GM21360 (cell line): ENCODE data around the gene PEF1.

Experiments
- ATAC-seq: cut with Tn5 transposase; IDR thresholded peaks from one replicate; pipeline ENCODE4 v1.9.1; 2021; ENCODE audit warnings: mild to moderate bottlenecking, moderate library complexity; ENCODE audit not compliant: unreplicated experiment

The PEF1 gene

DNA sequence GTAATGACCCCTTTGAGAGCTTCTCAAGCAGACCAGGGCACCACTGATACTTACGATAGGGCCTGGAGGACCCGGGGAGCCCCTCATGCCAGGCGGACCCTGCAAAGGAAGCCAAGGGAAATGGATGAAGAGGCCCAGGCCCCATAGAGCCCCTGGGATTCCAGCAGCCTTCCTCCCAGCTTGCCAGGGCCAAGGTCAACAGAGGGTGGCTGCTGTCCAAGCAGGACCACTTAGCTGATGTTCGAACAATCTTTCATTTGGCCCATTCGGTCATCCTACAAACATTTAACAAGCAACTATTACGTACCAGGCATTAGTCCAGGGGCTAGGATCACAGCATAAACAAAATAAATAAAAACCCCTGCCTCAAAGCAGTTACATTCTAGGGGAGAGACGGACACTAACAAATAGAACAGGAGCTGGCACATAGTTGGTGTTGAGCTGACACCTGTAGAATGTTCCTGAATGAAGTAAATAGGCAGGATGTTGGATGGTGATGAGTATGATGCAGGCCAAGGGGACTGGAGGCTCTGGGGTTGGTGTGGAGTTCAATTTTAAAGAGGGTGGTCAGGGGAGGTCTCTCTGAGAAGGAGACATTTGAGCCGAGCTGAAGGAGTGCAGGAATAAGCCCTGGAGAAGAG, 27.0 kb upstream of the PEF1 start:
- ATAC-seq: no peak

DNA sequence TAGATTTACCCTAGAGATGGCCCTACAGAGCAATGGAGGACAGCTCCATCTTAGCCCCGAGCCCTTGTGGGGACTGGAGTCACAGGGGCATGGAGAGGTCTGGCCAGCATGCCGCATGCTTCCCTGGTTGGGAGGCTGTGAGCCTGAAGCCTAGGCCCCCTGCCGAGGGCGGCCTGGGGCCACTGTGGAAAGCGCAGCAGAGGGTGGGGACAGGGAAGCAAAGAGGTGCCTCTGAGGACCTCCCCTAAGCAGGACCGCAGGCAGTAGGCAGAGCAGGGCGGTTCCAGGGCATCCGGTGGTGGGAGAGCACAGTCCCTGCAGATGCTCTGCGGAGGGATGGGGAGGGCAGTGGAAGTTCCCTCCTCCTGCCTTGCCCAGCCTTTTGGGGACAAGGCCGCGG, 26.5 kb upstream of the PEF1 start:
- ATAC-seq: no peak

DNA sequence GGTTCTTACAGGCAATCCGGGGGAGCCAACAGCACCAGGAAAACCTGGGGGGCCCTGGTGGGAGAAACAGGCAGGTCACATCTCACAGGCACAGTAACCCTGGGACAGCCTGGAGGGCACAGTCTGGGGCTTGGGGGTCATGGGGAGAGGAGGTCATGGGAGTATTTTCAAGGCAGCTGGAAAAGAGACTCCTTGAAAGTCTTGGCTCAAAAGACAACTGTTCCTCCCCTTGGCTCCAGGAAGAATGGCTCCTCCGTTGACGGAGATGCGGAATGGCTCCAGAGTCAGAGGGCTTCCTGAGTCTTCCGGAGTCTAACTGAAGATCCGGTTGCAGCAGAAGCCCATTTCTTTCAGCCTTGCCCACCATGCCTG, 25.9 kb upstream of the PEF1 start:
- no peak for ATAC-seq

DNA sequence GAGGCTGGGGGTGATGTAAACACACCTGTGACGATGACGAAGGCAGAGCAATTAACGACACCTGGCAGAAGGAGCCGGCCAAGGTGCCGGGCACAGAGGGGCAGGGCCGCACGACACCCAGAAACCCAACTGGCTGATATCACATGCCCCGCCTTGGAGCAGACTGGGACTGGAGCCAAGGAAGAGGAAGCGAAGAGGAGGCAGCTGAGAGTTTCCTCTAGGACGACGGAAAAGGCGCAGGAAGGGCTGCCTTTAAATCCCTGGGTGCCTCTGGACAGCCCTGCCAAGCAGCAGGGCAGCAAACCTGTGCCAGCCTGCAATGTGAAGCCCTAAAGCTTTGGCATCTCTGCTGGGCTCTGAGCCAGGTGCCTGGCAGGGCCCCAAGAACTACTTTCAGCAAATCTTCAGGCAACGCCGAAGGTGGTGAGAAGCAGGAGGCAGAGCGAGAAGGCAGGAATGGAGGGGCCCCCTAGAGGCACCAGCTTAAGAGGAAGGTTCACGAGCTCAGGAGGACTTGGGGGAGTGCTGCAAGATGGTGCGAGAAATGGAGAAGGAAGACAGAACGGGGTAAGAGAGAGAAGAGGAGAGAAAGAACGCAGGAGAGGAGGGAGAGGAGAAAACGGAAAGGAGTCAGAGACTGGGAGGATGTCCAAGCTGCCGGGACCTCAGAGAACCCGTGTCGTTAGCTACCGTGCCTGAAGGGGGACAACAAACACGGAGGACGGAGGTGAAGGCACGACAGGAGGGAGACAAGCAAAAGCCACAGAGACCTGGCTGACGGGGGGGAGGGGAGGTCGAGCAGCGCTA, 25.3 kb upstream of the PEF1 start:
- no peak for ATAC-seq

DNA sequence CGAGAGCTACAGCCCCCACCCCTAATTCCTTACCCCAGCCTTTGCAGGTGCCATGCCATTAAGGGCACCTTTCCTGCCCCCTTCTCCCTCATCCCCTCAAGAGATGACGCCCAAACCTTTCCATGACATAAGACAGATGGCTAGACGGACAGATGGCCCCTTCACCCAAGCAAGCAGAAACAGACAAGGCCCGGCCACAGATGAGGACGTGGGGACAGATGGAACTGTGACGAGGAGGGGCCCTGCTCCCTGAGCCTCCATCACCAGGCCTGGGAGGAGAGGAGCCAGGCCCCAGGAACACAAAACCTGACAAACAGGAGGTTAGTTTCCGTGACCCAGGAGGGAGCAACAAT, 24.7 kb upstream of the PEF1 start:
- ATAC-seq: no peak

DNA sequence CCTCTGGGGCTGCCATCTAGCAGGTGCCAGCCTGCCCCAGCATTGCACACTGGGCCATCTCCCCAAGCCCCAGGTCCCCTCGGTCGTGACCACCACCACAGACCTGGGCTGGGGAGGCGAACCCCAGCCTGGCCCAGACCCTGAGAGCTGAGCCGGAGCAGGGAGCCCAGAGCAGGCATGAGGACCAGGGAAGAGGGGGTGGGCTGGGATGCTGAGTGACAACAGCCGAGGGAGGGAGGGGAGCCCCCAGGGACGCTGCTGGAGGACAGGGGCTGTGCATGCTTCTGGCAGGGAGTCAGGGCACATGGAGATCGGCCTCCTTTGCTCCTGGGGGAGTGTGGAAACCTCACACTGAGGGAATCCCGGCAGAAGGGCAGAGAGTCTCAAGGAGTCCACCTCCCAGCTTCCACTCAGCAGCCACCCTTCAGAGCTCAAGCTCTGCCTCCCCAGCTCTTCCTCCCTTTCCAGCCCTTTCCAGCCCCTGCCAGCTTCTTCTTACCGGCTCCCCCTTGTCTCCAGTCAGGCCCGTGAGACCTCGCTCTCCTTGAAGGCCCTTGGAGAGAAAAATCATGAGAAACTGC, 23.7 kb upstream of the PEF1 start:
- no peak for ATAC-seq

DNA sequence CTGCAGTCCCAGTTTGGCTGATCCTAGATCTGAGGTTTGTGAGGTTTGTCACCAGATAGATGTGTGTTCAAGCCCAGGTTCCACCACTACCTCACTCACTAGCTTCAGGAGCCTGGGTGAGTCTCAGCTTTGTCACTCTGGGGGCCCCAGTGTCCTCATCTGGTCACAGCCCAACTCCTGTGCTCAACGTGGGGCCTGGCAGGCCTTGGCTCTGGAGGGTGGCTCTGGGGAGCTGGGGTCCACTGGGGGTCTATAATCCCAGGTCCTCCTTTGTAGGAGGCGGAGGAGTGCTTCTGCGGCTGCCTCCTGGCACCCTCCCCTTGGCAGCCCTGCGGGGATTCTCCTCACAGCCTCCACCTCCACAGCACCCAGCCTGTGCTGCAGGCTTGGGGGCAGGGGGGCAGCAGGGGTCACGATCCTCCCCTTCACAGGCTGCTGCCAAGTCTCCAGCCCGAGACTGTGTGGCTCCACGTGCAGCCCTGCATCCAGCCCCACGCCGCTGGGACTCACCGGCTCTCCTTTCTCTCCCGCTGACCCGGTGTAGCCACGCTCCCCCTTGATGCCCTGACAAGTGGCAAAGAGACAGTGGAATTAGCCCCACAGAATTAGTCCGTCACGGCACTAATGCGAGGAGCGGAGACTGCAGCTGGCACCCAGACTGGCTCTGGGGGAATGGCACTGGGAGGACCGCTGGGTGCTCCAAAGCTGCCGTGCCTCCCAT, 22.5 kb upstream of the PEF1 start:
- no peak for ATAC-seq

DNA sequence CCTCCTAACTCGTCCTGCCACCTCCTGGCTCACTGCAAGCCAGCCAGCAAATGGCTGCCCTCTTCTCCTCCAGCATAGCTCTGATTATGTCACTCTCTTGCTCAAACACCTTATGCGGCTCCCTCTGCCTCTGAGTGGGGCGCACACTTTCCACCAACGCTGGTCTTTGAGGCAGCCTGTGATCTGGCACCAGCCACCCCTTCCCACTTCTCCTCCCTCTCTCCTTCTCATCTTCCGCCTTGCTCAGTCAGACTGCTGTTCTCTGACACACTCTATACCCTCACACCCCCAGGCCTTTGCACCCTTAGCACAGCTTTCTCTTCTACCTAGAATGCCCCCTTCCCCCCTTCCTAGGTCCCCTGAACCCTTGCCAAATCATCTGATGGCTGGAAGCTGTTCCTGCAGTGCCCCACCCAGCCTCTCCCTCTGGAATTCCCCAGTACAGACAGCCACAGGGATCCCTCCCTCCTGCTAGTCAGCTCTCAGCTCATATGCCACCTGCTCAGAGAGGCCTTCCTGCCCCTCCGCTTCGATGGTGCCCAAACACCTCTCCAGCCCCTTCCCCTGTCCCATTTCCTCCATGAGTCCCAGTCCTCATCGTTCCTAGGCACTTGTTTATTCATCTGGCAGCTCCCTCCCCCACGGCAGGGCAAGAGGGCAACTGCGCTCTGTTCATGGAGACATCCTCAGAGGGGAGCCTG, 21.7 kb upstream of the PEF1 start:
- ATAC-seq: no peak

DNA sequence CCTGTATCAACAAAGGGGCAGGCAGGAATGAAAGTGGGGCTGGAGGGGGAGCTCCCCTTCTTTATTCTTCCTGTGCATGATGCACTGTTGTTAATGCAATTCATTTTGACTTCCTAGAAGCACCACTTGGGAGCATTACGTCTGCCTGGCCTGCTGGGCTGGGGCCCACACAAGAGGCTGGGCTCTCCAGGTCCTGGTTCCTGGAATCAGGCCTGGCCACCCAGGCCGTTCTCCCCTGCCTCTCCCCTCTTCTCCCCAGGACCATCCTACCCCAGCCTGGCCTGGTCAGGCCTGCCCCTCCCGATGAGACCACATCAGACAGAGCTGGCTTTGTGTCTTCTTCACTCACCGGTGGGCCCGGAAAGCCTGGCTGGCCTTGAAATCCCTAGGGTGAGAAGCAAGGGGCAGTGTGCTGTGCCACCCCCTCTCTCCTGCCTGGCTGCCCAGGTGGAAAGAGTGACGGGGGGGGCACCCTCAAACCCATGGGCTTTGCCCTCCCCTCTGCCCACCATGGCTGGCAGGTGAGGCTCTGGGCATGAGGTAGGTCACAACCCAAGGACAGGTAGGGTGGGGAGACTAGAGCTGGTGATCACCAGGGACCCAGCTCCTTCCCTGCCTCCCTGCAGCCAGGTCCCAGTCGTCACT, 20.7 kb upstream of the PEF1 start:
- ATAC-seq: no peak

DNA sequence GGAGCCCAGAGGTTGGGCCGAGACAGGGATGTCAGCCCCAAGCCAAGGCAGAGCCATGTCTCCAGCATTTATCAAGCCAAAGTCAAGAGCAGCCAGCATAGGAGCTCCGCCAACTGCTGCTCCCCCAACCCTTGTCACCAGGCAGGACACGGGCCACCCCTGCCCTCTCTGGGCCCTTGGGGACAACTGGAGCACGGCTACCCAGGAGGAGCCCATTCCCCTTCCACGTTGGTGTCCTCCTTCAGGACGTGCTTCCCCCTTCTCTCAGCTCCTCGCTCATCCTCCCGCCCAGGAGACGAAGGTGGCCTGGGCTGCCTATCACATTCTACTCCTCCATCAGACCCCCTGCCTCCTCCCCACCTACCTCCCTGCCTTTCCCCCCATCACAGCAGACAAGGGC, 19.9 kb upstream of the PEF1 start:
- ATAC-seq: no peak

DNA sequence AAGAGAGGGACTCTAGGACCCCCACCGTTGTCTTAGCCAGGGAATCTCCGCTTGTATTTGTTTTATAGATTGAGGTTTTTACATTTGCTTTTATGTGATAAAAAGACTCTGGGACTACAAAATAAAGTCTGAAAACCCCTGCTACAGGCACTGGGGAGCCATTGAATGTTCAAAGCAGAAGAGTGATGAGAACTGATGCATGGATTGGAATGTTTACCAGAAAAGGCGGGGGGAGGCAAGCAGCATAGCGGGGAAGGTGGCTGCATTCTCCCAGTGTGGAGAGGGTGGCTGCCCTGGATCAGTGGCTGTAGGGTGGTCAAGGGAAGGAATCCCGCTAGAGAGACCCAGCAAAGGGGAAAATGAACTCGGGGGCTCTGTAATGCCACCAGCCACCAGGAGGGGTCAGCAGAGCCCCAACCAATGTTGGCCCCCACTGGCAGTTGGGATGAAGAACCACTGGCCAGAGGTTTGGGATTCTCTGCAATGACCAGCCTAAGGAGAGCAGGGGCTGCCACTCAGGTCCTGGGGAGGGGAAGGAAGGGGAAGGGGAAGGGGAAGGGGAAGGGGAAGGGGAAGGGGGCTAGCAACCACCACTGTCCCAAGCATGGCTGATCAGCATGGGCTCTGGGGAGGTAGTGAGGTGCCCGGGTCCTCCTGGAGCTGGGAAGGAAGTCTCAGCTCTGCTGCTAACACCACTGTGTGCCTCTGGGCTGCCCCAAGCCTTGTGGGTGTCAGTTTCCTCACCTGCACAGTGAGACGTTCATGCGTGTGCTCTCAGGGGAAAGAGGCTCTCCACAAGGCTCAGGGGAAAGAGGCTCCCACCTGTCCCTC, 19.2 kb upstream of the PEF1 start:
- ATAC-seq: no peak

DNA sequence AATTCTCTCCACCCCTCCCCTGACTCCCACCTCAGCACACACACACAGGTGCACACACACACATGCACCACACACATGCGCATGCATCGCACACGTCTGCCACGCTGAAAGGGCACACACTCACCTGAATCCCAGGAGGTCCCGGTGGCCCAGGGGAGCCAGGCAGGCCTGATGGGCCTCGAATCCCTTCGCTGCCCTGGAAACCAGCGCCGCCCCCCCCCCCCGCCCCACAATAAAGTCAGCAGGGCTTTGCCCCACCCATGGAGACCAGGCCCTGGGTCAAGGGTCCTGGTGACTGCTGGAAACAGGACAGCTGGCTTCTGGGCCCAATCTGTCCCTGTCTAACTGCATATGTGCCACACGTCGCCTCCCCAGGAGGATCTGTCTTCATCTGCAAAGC, 17.8 kb upstream of the PEF1 start:
- ATAC-seq: no peak

DNA sequence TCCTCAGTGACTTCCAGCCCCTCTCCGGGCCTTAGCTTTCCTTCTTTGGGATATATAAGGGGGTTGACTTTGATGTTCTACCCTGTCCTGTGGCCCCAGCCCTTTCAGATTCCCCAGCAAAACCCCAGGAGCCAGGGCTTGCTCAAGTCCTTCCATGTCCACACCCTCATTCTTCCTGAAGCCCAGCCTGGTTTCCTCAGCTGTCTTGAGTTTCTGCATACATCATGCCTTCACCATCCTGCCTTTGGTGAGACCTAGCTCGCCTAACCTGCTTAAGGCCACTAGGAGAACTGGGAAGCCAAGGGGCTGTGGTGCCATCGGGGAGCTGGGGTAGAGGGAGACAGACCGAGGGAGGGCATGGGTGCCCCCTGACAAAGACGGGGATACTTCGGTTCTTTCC, 17.2 kb upstream of the PEF1 start:
- no peak for ATAC-seq

DNA sequence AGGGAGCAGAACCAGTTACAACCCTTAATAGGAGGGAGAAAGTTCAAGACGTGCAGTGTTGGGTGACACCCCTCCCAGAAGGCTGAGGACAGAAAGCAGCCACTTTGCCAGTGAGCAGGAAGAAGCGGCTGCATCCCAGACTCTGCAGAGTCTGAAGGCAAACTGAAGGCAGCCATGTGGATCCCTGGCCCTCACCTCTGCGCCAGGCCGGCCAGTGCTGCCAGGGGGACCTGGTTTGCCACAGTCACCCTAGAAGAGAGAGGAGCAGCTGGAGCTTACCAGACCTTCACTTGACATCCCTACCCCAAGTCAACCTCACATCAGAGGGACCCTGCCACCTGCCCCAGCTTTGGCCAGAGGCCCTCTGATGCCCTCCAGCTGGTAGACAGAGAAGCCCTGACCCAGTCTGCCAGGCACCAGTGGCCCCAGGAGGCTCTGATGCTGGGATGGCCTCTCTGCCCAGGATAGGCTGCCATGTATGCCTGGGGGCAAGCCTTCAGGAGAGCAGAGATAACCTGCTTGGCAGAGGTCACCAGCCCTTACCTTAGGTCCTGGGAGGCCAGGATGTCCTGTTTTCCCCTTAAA, 16.3 kb upstream of the PEF1 start:
- ATAC-seq: no peak

DNA sequence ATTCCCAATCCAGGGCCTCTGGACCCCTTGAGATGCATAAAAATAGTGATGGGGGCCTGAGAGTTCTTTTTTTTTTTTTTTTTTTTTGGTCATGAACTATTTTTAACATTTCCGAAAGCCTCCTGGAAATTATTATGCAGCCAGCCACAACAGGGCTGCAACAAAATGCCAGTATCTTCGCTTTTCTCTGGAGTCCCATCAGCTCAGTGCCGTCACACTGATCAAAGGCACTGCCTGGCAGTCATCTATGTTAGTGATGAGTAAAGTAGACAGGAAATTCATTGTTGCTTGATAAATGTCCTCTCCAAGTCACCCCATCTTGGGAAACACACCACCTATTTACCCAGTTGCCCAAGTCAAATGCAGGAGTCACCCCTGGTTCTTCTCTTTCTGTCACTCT, 15.2 kb upstream of the PEF1 start:
- ATAC-seq: no peak

DNA sequence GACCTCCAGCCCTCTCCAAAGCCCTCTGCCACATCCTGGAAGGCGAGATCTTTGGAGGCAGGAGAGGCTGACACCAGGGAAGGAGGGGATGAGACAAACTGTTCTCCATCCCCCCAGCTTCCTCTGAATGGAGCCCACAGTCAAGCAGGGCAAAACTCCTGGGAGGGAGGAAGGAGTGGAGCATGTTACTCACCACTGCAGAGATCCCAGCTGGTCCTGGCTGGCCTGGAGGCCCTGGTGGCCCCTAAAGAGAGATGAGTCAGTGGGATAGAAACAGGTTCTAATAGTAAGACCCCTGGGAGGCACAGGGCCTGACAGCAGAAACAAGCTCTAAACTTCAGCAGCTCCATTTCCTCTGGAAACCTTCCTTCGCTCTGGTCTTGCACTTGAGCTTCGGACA, 14.0 kb upstream of the PEF1 start:
- ATAC-seq: no peak

DNA sequence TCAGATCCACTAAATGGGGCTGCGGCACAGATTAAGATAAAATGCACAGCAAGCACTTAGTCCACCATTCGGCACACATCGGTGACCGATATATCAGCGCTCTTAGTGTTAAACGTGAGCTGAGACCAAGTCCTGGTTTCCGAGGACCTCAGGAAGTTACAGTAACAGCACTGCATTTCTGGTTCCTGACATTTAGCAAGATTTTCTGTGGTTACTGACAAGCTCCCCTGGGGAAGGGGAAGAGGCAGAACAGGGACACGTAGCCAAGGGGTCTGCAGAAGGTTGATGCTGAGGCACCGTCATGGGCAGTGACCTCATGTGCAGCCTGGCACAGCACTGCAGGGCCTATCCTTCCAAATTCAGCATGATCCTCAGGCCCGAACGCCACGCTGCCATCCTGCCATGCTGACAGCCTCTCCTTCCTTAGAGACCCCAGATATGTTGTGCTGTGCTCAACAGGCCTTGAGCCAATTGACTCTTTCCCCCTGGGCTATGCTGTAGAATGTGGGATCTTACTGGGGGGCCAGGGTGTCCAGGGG, 13.4 kb upstream of the PEF1 start:
- no peak for ATAC-seq

DNA sequence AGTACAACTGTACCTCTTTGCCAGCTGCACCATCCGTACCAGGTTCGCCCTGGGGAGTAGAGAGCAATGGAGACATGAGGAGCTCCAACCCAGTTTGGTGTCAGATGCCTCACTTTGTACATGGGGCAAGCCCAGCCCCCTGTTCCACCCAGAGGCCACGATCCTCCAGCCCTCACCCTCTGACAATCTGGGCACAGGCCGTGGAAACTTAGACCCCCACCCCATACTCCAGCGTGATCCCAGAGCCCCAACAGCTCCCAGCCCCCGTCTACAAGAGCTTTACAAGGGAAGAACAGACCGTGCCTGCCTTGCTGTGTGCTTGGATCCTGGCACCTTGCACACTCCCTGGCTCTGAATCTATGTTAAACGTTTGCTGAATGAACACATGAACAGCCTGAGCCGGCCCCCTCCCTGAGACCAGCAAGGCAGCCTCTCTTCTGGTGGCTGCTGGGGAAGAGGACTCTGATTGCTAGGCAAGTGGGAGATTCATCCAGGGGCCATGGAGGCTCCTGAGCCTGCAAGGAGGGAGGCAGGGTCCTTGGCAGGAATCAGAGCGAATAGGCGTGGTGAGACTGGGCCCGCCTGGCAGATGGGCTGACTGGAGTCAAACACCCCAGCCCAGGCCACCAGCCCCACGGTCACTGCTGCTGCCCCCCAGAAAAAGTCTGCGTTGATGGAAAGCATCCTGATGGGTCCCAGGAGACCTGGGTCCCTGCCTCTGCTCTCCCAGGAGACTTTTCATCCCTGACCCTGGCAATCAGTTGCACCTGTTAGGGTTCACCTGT, 12.5 kb upstream of the PEF1 start:
- no peak for ATAC-seq

DNA sequence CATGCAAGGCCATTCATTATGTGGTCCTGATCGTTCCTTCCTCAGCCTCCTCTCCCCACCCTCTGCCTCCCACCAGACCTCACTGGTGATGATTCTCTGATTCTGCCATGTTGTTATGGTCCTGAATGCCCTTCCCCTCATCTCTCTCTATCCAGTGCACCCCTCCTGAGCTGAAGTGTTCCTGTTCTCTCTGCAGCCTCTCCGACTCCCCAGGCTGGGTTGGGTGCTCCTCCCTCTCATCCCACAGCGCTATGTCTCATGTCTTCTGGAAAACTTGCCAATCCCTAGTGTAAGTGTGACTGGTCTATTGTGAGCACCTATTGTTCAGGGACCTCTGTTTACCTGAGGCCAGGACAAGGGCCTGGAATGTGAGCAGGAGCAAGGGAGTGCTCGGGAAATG, 11.1 kb upstream of the PEF1 start:
- ATAC-seq: no peak
